GM18873 (cell line): Measurements from ENCODE around the gene HDHD5.

ENCODE experiments used
- ATAC-seq: cut with Tn5 transposase; IDR thresholded peaks from one replicate; pipeline ENCODE4 v1.9.1; 2021; ENCODE audit warnings: mild to moderate bottlenecking, moderate library complexity, moderate number of reproducible peaks; ENCODE audit not compliant: unreplicated experiment, low FRiP score

Gene HDHD5

GRCh38 chr22:17121233-17122195 is 37.6 kb downstream of the HDHD5 start, which contains the start of gene TMEM121B:
Gene TMEM121B (minus strand): TSS chr22:17121360. CDS start chr22:17121127, 233 bp downstream.
- ATAC-seq, result no peak

DNA sequence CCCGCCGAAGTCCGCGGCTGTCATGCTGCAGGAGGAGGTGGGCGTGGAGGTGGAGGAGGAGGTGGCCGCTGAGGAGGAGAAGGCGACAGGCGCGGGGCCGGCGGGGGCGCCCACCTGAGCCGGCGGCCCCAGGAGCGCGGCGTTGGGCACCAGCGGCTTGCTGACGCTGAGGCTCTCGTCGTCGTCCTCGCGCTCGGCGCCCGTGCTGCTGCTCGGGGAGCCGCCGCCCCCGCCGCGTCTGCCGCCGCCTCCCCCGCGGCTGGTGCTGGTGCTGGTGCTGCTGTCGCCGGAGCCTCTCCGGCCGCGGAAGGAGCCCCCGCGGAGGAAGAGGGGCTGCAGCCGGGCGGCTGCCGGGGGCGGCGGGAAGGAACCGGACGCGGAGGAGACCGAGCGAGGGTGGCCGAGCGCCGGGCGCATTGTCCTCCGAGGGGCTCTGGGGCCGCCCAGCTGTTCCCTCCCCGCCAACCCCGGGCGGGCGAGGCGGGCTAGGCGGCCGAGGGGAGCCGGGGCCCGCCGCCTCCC is 38.3 kb downstream of the HDHD5 start:
- ATAC-seq, result no peak

DNA sequence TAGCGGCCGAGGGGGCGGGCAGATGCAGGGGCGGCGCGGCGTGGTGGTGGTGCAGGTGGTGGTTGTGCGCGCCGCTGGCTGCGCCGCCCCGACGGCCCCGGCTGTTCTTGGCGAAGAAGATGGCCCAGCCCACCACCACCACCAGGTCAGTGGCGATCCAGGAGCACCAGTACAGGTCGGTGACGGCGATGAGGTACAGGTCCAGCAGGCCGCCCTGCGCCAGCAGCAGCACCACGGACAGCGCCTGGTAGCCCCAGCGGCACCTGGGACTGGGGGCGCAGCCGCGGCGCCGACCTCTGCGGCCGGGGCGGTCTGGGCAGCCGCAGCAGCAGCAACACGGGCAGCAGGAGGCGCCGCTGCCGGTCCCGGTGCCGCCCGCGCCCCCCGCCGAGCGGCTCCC is 38.8 kb downstream of the HDHD5 start:
- no peak for ATAC-seq

- ATAC-seq, result no peak
Observed at GRCh38 chr22:17119481-17120202, 39.4 kb downstream of the HDHD5 start.

DNA sequence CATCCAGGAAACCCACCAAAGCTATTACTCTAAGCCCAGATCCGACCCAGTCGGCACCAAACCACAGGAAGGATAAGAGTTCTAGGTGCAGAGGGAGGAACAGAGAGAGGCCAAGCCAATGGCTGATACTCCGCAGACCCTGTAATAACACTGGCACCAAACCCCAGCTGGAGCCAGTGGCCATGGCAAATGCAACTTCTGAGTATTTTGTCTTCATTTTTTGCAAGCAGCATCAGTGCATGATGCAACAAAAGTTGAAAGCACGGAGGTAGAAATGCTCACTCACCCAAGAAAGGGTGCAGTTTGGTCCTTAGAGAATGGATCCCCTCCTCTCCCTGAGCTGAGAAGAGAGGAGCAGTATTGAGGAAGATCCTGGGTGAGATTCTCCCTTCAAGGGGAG is 40.7 kb downstream of the HDHD5 start:
- ATAC-seq, result no peak

DNA sequence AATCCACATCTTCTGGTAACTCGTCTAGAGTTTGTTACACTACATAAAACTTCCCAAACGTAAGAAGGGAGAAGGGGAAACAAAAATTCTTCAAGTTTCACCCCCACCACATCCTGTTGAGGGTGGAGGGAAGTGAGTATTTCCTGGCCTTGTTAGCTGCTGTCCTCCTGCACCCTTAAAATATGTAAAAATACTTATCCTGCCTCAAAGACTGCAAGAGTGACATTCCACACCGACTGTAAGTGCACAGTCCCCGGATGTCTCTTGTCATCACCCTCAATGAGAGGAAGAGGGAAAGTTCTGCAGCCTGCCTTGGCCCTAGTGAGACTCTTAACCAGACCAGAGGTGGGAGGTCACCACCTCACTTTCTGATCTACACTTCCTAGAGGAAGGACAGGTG is 41.2 kb downstream of the HDHD5 start:
- ATAC-seq, result no peak

DNA sequence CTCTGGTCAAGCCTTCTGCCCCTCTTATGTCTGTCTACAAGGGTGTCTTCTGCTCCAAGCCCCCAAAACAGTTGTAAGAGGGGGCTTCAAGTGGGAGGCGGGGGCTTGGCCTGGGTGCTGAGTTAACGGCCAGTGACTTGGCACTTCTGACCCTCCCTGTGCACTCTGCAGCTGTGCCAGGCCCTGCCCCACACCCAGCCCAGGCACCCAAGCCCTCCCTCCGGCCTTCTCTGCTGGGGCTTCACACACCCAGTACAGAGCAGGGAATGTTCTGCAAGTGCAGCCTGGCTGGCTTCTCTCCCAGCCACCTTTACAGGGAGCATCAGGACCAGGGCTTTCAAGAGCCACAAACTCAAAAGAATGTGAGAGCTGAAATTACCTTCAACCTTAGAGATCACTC is 41.7 kb downstream of the HDHD5 start:
- ATAC-seq, result no peak

GRCh38 chr22:17116572-17117330 is 42.3 kb downstream of the HDHD5 start:
- no peak for ATAC-seq

DNA sequence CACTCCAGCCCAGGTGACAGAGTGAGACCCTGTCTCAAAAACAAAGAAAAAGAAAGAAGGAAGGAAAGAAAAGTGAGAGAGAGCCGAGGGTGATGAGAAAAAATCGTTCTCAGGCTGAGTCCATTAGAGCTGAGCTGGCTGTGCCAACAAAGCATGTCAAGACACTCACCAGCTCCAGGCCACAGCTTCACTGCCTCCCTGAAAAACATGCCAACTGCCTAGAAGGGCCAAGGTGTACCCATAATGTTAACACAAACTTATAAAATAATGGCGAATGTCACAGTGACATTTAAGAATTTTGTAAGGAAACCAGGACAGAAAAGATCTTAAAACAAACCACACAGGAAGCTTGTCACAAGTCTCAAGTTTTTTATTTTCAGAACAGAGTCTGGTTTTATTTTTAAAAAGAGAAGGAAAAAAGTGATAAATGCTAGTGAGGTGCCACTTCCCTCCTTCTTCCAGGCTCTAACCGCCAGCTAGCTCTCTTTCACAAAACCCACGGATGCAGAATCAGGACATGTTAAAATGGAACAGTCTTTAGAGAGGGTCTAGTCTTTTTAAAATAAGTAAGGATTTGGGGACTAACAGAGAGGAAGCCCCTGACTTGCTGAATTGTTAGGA is 43.0 kb downstream of the HDHD5 start:
- ATAC-seq, result no peak

DNA sequence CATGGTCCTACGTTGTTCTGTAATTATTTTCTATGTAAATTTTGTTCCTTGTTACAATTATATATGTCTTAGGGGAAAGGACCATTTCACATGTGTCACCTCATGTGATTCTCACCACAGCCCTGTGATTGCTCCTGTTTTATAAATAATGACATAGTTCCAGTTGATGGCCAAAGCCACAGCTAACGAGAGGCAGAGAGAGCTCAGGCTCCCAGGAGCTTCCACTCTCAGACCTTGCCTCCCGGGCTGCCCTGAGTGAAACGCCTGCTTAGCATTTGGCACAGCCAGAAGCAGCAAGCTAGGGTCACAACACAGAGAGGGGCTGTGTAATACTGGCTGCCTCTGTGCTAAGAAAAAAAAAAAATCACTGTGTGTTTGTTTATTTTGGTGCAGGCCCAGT is 43.8 kb downstream of the HDHD5 start:
- no peak for ATAC-seq

DNA sequence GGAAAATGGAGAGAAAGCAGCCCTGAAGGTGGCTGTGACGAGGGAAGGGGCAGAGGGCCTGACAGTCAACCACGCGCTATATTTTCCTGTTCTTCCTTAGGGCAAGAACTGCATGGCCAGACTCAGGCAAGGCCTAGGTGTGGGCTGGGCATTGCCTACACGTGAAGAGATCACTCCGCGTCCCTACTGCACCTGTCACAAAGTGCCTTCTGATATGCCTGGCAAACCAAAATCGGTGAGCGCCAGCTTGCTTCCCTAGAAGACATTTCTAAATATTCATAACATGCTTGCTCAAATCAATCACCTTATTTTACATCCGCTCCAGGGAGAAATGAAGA is 44.2 kb downstream of the HDHD5 start:
- no peak for ATAC-seq

DNA sequence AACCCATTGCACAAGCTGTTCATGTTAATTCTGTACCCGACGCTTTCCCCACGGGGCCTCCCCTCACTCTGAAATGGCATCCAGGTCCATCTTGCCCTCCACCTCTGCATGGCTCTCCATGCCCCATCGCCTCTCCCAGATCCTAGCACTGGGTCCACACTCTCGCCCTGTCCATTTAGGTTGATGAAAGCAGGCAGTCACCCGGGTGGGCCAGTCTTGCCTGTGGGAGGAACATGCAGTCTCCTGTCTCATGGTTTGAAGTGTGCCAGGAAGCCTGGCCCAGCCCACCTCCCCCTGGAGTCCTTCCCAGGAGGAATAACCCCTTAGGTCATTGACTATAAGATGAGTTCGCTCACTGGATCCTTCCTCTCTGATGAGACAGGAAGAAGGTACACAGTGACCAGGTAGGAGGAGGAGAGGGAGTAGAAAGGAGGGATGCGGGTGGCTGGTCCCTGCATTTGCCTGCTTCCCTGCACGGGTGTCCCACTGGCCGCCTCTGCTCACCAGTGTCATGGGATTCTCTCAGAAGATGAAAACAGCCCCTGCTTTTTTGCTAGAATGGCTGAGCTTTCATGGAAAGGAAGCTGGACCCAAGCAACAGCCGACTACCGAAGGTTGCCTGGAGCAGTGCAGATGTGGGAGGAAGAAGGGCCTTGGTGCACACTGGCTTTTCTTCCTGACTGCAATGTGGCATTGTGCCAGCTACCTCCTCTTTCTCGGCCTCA is 44.7 kb downstream of the HDHD5 start:
- no peak for ATAC-seq

DNA sequence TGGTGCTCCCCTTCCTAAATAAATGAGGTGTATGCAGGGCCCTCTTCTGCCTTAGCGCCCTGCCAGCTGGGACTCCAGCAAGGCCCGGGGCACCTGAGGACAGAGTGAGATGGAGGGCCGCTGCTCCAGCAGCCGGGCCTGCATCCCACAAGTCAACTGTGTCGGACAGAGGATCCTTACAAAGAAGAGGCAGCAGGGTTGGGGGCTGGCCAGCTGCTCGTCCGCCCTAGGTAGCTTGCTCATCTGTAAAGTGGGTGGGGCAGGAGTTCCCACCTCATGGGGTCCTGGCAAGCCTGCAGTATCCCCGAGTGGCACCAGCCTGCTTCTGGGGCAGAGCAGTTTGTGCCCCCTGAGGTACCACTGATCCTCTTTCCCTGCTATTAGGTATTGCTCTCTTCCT is 45.5 kb downstream of the HDHD5 start:
- no peak for ATAC-seq

DNA sequence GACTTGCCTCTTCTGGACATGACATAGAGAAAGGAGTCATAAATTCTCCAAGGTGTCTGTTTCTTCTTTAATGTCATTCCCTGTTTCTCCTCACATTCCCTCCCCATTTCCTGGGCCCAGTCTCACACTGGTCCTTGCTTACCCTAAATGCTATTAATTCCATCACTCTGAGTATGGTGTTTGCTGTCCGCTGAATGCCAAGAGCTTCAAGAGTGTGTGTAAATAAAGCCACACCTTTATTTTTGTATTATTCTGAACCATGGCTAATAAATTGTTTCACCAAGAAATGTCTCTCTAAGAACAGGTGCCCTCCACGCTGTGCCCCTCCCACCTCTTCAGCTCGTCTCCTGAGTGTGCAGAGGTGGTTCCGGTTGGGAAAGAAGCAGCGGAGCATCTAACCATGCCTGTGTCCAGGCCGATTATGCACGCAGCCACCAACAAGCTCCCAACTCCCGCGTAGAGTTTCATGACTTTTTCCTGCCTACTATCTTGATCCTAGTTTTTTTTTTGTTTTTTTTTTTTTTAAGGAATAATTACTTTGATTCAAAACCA is 46.5 kb downstream of the HDHD5 start:
- no peak for ATAC-seq

DNA sequence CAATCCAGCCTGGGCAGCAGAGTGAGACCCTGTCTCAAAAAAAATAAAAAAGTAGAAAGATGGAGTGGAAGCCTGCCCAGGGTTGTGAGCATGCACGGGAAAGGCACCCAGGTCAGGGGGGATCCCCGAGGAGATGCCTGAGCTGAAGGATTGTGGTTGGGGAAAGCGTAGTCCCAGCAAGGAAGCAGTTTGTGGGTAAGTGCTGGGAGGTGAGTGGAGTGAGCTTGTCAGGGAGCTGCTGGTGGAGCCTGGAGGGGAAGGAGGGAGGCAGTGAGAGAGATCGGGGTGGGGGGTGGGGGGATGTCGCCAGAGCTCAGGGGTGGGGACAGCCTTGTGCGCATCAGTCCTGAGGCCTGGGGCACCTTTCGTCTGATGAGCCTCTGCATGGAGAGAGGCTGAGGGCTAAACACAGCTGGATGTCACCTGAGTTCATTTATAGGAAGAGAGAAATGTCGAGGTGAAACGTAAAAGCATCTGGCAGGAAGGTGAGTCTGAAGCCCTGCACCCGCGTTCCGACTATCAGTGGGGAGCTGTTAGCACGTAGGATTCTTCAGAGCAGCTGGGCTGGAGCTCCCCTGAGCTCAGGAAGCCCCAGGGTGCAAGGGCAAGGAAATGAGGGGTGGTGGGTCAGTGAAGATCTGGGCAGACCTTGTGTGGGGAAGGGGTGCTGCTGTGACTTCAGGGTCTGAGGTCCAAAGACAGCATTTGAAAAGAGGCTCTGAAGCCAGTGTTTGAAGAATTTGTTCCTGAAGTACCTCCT is 48.1 kb downstream of the HDHD5 start:
- ATAC-seq, result no peak

GRCh38 chr22:17109976-17110375 is 49.1 kb downstream of the HDHD5 start:
- no peak for ATAC-seq

- ATAC-seq, result no peak
Observed at GRCh38 chr22:17109113-17109865, 49.8 kb downstream of the HDHD5 start.
